Activated naive CD8-positive, alpha-beta T cell (primary cell): ENCODE measurements around the gene BEST4.

Source experiments
- H3K27ac Mint-ChIP-seq: one replicate; pipeline ENCODE4 v1.8.0; 2021; ENCODE audit warnings: mixed read lengths
- H3K27me3 Mint-ChIP-seq: one replicate; pipeline ENCODE4 v1.8.0; 2021; ENCODE audit warnings: mixed read lengths
- H3K36me3 Mint-ChIP-seq: one replicate; pipeline ENCODE4 v1.8.0; 2021; ENCODE audit warnings: mixed read lengths
- H3K4me1 Mint-ChIP-seq: one replicate; pipeline ENCODE4 v1.8.0; 2021; ENCODE audit warnings: low read depth, mixed read lengths
- H3K4me3 Mint-ChIP-seq: one replicate; pipeline ENCODE4 v1.8.0; 2021; ENCODE audit warnings: mild to moderate bottlenecking, mixed read lengths
- H3K9me3 Mint-ChIP-seq: one replicate; pipeline ENCODE4 v1.8.0; 2021; ENCODE audit warnings: low read depth, mixed read lengths

Gene BEST4

GRCh38 chr1:44808938-44809917, 21.3 kb upstream of the BEST4 start:
- Mint-ChIP-seq H3K27me3 (no peaks in the 10 kb centered on the region), H3K4me3 (peak overlapping the region; percentile 82), H3K36me3 (peaks cover 5% of the 10 kb centered on the region), H3K9me3 (no peaks in the 10 kb centered on the region), H3K4me1 (peaks cover 74% of the 10 kb centered on the region), H3K27ac (peak overlapping the region; percentile 98)

GRCh38 chr1:44808063-44808937, 20.3 kb upstream of the BEST4 start, which contains the start of gene BTBD19:
Gene BTBD19, plus strand, starts transcription at chr1:44808523. Its CDS starts 298 bp downstream, at chr1:44808821.
- Mint-ChIP-seq H3K27ac (peak within 1 kb of the TSS; percentile 98), H3K4me3 (peak within 1 kb of the TSS; percentile 82), H3K36me3 (peaks cover 6% of the 10 kb centered on the region), H3K27me3 (no peaks in the 10 kb centered on the region), H3K9me3 (no peaks in the 10 kb centered on the region), H3K4me1 (peaks cover 77% of the 10 kb centered on the region)

- Mint-ChIP-seq H3K4me1 (peaks cover 83% of the 10 kb centered on the region), H3K4me3 (peak overlapping the region; percentile 82), H3K27ac (peak overlapping the region; percentile 98), H3K36me3 (peaks cover 9% of the 10 kb centered on the region), H3K9me3 (no peaks in the 10 kb centered on the region), H3K27me3 (no peaks in the 10 kb centered on the region)
Measured at GRCh38 chr1:44807364-44808062, 19.5 kb upstream of the BEST4 start.

- Mint-ChIP-seq H3K9me3 (no peaks in the 10 kb centered on the region), H3K4me1 (peaks cover 84% of the 10 kb centered on the region), H3K4me3 (peak within 1 kb of the TSS; percentile 82), H3K27me3 (no peaks in the 10 kb centered on the region), H3K36me3 (peaks cover 13% of the 10 kb centered on the region), H3K27ac (peak within 1 kb of the TSS; percentile 98)
Measured at GRCh38 chr1:44806704-44807363, 18.9 kb upstream of the BEST4 start, which contains the start of gene DYNLT4. Gene DYNLT4, minus strand, starts transcription at chr1:44807351. Its CDS starts 683 bp downstream, at chr1:44806668.

- H3K36me3 Mint-ChIP-seq, result peaks cover 15% of the 10 kb centered on the region
- no peaks in the 10 kb centered on the region for H3K27me3 Mint-ChIP-seq
- peaks cover 79% of the 10 kb centered on the region for H3K4me1 Mint-ChIP-seq
- peak overlapping the region; percentile 98 for H3K27ac Mint-ChIP-seq
- H3K9me3 Mint-ChIP-seq, result no peaks in the 10 kb centered on the region
- peak overlapping the region; percentile 82 for H3K4me3 Mint-ChIP-seq
Measured at GRCh38 chr1:44806025-44806703, 18.2 kb upstream of the BEST4 start.

GRCh38 chr1:44805311-44806024, 17.5 kb upstream of the BEST4 start:
- no peaks in the 10 kb centered on the region for H3K27me3 Mint-ChIP-seq
- peak overlapping the region; percentile 97 for H3K4me3 Mint-ChIP-seq
- peaks cover 72% of the 10 kb centered on the region for H3K4me1 Mint-ChIP-seq
- H3K9me3 Mint-ChIP-seq, result no peaks in the 10 kb centered on the region
- H3K27ac Mint-ChIP-seq, result peak overlapping the region; percentile 90
- H3K36me3 Mint-ChIP-seq, result peaks cover 17% of the 10 kb centered on the region

GRCh38 chr1:44803312-44804095, 15.5 kb upstream of the BEST4 start:
- H3K27me3 Mint-ChIP-seq, result no peaks in the 10 kb centered on the region
- H3K4me3 Mint-ChIP-seq, result peak overlapping the region; percentile 97
- peaks cover 58% of the 10 kb centered on the region for H3K4me1 Mint-ChIP-seq
- H3K27ac Mint-ChIP-seq, result peak overlapping the region; percentile 90
- peaks cover 14% of the 10 kb centered on the region for H3K36me3 Mint-ChIP-seq
- no peaks in the 10 kb centered on the region for H3K9me3 Mint-ChIP-seq

- peaks cover 14% of the 10 kb centered on the region for H3K36me3 Mint-ChIP-seq
- H3K4me3 Mint-ChIP-seq, result peak overlapping the region; percentile 97
- peak overlapping the region; percentile 81 for H3K27ac Mint-ChIP-seq
- H3K9me3 Mint-ChIP-seq, result no peaks in the 10 kb centered on the region
- H3K4me1 Mint-ChIP-seq, result peaks cover 54% of the 10 kb centered on the region
- H3K27me3 Mint-ChIP-seq, result no peaks in the 10 kb centered on the region
Measured at GRCh38 chr1:44803062-44803311, 15.0 kb upstream of the BEST4 start.

- Mint-ChIP-seq H3K36me3 (peaks cover 14% of the 10 kb centered on the region), H3K27me3 (no peaks in the 10 kb centered on the region), H3K4me1 (peaks cover 49% of the 10 kb centered on the region), H3K27ac (peak overlapping the region; percentile 88), H3K4me3 (peak overlapping the region; percentile 97), H3K9me3 (no peaks in the 10 kb centered on the region)
Measured at GRCh38 chr1:44802306-44803061, 14.5 kb upstream of the BEST4 start.

- Mint-ChIP-seq H3K4me1 (peaks cover 41% of the 10 kb centered on the region), H3K27me3 (no peaks in the 10 kb centered on the region), H3K4me3 (peak overlapping the region; percentile 97), H3K27ac (peak overlapping the region; percentile 88), H3K36me3 (peaks cover 14% of the 10 kb centered on the region), H3K9me3 (no peaks in the 10 kb centered on the region)
Measured at GRCh38 chr1:44801491-44802305, 13.7 kb upstream of the BEST4 start.

- Mint-ChIP-seq H3K27ac (peak within 1 kb of the TSS; percentile 99), H3K9me3 (no peaks in the 10 kb centered on the region), H3K36me3 (peaks cover 12% of the 10 kb centered on the region), H3K4me3 (peak within 1 kb of the TSS; percentile 97), H3K27me3 (no peaks in the 10 kb centered on the region), H3K4me1 (peaks cover 29% of the 10 kb centered on the region)
Measured at GRCh38 chr1:44799770-44800584, 12.0 kb upstream of the BEST4 start, which contains the start of gene PLK3. Gene PLK3, plus strand, starts transcription at chr1:44800377. Its CDS starts 87 bp downstream, at chr1:44800464.
